ENCODE data around the gene PPP1R12B.

Gene PPP1R12B

GRCh38 chr1:202348509-202349205 is at the start of gene PPP1R12B:
Gene PPP1R12B (plus strand): TSS chr1:202348699. CDS start chr1:202348852, 153 bp downstream.
- peak; percentile 80 to 100 (median 96) for DNase-seq

GRCh38 chr1:202302166-202302565 is 46.3 kb upstream of the PPP1R12B start:
- DNase-seq = no peak

- peak in 5 of 14 donors; percentile 8 to 42 (median 14) for DNase-seq
These were observed 44.1 kb upstream of the PPP1R12B start for GRCh38 chr1:202304375-202304774.

- DNase-seq = no peak
These were observed 43.3 kb upstream of the PPP1R12B start for GRCh38 chr1:202305168-202305567.

DNA sequence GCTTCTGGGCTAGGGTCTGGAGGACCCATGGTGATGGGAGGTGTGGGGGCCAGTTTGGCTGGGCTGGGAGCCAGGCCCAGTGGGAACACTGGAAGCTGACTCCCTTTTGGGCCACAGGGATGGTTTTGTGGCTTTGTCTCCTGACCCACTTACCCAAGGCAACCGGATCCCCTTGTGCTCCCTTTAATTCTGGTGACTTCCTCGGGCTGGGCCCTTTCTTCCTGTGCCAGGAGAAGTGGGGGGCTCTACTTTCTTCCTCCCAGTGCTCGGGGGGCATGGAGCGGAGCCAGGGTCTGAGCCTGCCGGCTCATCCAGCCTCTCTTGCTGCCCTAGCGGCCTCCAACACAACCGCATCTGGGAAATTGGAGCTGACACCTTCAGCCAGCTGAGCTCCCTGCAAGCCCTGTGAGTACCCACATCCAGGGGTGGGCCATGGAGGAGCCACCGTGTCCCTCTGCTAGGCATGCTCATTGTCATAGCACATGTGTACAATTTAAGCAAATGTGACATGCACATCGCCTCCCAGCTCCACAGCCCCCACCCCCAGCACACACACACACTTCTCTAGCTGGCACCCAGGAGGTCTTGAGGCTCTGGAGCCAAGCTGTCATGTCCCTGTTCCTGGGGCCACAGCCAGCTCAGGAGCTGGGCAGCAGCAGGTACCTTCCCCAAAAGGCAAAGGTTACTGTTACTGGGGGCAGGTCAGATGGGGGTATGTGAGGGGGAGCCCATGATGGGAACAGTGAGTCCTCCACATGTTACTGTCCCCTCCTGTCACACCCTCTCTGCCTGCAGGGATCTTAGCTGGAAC is 41.8 kb upstream of the PPP1R12B start:
- peak in 9 of 14 donors; percentile 9 to 61 (median 46) for DNase-seq

GRCh38 chr1:202310071-202310725 is 38.3 kb upstream of the PPP1R12B start:
- no peak for DNase-seq

- DNase-seq = no peak
These were observed 37.8 kb upstream of the PPP1R12B start for GRCh38 chr1:202310746-202311145.

DNA sequence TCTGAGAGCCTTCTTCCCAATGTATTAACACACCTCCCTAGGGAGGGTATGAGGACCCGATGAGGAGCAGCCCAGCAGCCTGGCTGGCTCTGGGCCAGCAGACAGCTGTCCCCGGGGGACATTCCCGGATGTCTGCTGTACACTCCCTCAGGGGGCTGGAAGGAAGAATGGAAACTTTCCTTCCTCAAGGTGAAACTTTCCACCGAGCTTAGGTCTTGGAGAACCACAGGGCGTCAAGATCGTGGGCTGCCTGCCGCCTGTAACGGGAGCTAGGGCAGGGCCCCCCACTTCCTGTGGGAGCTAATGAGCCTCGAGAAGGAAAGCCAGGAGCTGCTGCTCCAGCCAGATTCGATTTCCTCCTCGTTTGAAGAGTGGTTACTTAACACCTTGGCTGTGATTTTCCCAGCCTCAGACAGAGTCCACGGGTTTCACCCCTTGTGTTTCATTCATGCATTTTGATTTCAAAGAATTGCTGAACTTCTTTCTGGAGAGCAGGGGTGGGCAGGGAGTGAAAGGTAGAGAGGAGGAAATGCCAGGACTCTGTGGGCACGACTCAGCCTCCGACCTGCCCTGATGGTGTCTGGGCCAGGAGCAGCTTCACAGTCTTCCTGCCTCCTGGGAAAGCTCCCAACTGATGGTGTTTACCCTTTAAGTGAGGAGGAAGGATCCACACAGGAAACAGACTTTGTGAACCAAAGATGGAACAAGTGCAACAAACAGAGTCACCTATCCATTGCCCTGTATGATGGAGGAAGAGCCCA is 36.4 kb upstream of the PPP1R12B start:
- no peak for DNase-seq

DNA sequence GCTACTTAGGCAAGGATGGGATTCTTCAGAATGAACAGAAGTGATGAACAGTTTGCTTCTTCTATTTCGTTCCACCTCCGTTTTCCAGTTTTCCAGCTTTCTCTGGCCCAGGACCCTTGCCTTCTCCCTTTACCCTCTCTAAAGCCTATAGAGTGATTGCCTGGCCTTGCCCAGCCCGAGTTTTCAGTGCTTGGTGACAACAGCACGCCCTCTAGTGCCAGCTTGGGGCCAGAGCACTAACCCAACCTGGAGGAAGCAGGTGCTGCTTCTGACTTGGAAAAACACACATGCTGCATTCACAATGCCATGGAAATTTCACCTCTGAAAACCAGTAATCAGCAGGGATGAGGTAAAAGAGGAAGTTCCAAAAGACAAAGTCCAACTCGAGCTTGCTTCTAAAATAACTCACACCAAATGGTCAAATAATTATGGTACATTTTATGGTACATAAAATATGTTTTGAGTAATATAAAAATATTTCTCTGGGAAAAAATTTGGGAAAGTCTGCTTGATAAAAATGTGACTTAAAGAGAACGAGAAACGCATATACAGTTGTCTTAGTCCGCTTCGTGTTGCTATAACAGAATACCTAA is 32.8 kb upstream of the PPP1R12B start:
- peak in 12 of 14 donors; percentile 5 to 57 (median 34) for DNase-seq

DNA sequence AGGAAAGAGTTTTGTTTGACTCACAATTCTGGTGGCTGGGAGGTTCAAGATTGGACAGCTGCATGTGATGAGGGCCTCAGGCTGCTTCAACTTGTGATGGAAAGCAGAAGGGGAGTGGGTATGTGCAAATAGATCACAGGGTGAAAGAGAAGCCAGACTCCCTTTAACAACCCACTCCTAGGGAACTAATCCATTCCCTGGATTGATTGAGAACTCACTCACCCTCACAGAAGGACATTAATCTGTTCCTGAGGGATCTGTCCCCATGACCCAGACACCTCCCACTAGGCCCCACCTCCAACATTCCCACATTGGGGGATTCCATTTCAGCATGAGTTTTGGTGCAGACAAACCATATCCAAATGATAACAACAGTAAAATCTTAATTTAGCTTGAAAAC is 32.3 kb upstream of the PPP1R12B start:
- DNase-seq = no peak

- no peak for DNase-seq
These were observed 30.3 kb upstream of the PPP1R12B start for GRCh38 chr1:202317941-202318925.

DNA sequence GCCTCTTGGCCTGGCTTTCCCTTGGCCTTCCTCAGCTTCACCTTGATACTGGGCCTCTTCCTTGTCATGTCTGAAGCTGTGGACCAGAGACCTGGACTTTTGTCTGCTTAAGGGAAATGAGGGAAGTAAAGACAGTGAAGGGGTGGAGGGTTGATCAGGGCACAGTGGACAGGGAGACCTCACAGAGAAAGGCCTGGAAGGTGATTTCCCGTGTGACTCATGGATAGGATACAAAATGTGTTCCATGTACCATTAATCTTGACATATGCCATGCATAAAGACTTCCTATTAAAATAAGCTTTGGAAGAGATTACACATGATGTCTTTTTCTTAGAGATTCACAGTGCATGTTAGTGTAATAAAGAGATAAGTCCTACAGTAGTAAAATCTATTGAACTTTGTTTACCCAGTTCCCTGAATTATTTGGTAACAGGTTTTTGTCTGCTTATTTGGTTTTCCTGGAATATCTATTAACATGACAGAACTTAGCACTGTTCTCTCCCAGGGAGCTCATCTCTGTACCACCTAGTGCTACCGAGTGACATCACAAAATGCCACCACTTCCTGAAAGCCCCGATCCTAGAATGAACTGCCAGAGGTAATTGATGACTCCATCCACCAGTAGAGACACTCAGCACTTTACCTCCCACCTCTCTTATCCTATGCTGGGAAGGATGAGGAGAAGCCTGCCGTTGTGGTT is 29.0 kb upstream of the PPP1R12B start:
- DNase-seq = no peak

DNA sequence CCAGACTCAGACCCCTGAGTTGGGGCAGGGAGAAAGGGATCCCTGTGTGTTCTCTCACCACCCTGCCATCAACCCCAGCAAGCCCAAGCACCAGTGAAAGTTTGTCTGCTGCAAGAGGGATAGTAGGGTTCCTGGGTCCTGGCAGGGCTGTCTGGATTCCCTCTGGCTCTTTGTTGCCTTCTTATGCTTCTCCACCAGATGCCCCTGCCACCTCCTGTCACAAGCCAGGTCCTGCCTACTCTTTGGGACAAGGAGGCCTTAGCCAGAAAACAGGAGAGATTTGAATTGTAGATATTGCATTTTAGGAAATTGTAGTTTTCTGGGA is 28.5 kb upstream of the PPP1R12B start:
- no peak for DNase-seq

GRCh38 chr1:202323731-202324130 is 24.8 kb upstream of the PPP1R12B start:
- no peak for DNase-seq

DNA sequence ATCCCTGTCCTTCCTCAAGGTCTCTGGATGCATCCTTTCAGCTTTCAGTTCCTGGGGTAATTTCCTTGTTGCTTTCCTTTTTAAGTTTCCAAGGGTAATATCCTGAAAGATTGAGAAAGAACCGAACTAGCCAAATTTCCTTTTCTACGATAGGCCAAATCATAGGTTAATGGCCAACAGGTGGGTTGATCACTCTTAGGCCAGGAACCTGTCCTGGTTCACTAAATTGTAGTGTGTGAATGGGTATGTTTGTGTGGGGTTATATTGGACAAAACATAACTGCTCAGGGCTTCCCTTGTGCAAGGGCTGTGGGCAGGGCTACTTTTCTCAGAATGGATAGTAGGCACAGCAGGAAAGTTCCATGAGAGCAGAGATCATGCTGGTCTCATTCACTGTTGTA is 23.9 kb upstream of the PPP1R12B start:
- no peak for DNase-seq

- DNase-seq = no peak
These were observed 18.6 kb upstream of the PPP1R12B start for GRCh38 chr1:202329891-202330290.

DNA sequence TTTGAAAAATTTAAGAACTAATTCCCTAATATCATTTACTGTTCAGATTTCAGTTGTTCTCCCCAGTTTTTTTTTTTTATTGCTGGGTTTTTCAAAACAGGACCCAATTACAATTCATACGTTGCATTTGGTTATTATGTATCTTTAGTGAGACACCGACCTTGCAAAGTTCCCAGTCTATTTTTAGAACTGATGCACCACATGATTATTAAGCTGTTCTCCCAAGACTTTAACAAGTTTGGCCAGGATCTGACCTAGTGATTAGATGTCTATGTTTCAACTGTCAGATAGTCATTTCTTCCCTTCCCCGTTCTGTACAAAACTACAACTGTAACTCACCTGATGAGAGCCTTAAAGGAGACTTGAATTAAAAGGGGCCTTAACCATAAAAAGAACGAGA is 14.6 kb upstream of the PPP1R12B start:
- DNase-seq = no peak

DNA sequence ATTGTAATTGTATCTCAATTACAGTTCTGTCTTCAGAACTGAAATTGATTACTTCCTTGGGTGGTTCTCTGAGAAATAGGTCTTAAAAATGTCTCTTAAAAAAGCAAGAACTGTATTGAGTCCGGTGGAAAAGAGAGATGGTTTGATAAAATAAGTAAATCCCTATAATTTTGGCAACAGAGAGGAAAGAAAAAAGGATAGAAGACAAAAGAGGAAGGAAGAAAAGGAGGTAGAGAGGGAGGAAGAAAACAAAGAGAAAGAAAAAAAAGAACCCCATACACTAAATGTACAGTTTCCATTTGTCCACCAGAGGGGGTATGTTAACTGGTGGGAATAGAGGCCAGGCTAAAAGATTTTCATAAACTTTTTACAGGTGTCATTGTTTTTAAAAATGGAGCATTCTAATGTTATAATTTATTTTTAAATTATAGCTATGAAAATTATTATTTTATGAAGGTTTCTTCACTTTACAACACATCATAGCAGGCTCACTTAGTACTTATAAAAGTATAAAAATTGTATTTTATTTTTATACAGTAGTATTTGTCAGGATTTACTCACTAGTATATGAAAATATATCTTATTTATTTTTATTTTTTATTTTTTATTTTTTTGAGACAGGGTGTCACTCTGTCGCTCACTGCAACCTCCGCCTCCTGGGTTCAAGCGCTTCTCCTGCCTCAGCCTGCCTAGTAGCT is 4.7 kb upstream of the PPP1R12B start:
- peak in 1 of 14 donors; percentile 3 for DNase-seq

GRCh38 chr1:202348005-202348508 is 442 bp upstream of the PPP1R12B start:
- DNase-seq = no peak
